Natural killer cell (primary cell): ENCODE measurements around the gene TEX11. TPM values are rescaled to one million over a fixed set of nuclear protein-coding genes. Genes with fewer than 3 reads are reported as not detected.

Experiments
- ATAC-seq, 3 donors: fragments of 150-1000 bp in 2 of 3; fragments of 200-7000 bp in 1 of 3; cut with Tn5 transposase; 1 replicate in 1 of 3; 2 replicates in 2 of 3; pipeline ENCODE4 v1.10.0; 2021; ENCODE audit warnings: mild to moderate bottlenecking in 2 of 3, moderate library complexity in 2 of 3
- DNase-seq, 2 donors: peaks; one replicate each; pipeline versions ENCODE4 v3.0.0 to v3.0.0-alpha.2; 2013 to 2021; ENCODE audit warnings: mixed read lengths in 1 of 2
- H3K27ac ChIP-seq: one replicate; pipeline ENCODE4 v1.5.1; 2013; ENCODE audit warnings: mild to moderate bottlenecking, low read length
- H3K27me3 ChIP-seq: one replicate; pipeline ENCODE4 v1.6.1; 2013; ENCODE audit warnings: low read length; ENCODE audit not compliant: control insufficient read depth, insufficient read depth
- H3K36me3 ChIP-seq: one replicate; pipeline ENCODE4 v1.6.1; 2013; ENCODE audit warnings: low read length; ENCODE audit not compliant: control insufficient read depth, insufficient read depth
- H3K4me1 ChIP-seq: one replicate; pipeline ENCODE4 v1.6.1; 2013; ENCODE audit warnings: low read length; ENCODE audit not compliant: control insufficient read depth, insufficient read depth
- H3K4me3 ChIP-seq: one replicate; pipeline ENCODE4 v1.5.1; 2013; ENCODE audit warnings: low read length
- H3K9me3 ChIP-seq: one replicate; pipeline ENCODE4 v1.6.1; 2013; ENCODE audit warnings: low read length; ENCODE audit not compliant: control insufficient read depth, insufficient read depth
- H3K27ac Mint-ChIP-seq, 2 donors: one replicate each; pipeline ENCODE4 v1.8.0; 2022; ENCODE audit warnings: mild to moderate bottlenecking in 2 of 2, mixed read lengths in 2 of 2, moderate library complexity in 1 of 2
- H3K27me3 Mint-ChIP-seq, 2 donors: one replicate each; pipeline ENCODE4 v1.8.0; 2022; ENCODE audit warnings: low read depth in 2 of 2, mixed read lengths in 2 of 2
- H3K36me3 Mint-ChIP-seq: one replicate; pipeline ENCODE4 v1.8.0; 2022; ENCODE audit warnings: mixed read lengths
- H3K4me1 Mint-ChIP-seq, 2 donors: one replicate each; pipeline ENCODE4 v1.8.0; 2022; ENCODE audit warnings: mixed read lengths in 2 of 2
- H3K4me3 Mint-ChIP-seq: one replicate; pipeline ENCODE4 v1.8.0; 2022; ENCODE audit warnings: mild to moderate bottlenecking, moderate library complexity, mixed read lengths
- H3K9me3 Mint-ChIP-seq, 2 donors: one replicate each; pipeline ENCODE4 v1.8.0; 2022; ENCODE audit warnings: mixed read lengths in 2 of 2
- CTCF ChIP-seq: fragments of 200-600 bp; IDR thresholded peaks from one replicate; pipeline ENCODE4 v1.8.0; 2022; ENCODE audit warnings: antibody characterized with exemption
- whole genome bisulfite sequencing: methylation state at CpG from one replicate; pipeline ENCODE4 v1.1.7; 2013; ENCODE audit warnings: missing lambda C conversion rate; ENCODE audit not compliant: insufficient coverage; 5-methylcytosine and 5-hydroxymethylcytosine counted together
- intact Hi-C: fragments of 100-400 bp; cut with micrococcal nuclease; formaldehyde crosslinking; loops from one replicate; pipeline ENCODE4 v1.14.2; 2022
- total RNA-seq, 4 donors: library from RNA; stranded (reverse); fragments of 120-200 nt in 1 of 4; gene quantifications; one replicate each; pipeline versions ENCODE4 v1.2.3 to v1.2.4, GENCODE V29; 2013 to 2022

The TEX11 gene
- total RNA-seq, 3 donors from 2014 or later (not counting 1 experiment from before 2014, with no cell fraction given): not detected

- TF ChIP-seq CTCF: no peak
- Histone ChIP-seq H3K9me3 (no peaks in the 10 kb centered on the region), H3K36me3 (peaks cover 7% of the 10 kb centered on the region), H3K4me3 (no peak overlapping the region), H3K27me3 (no peaks in the 10 kb centered on the region), H3K27ac (no peak overlapping the region), H3K4me1 (no peaks in the 10 kb centered on the region)
- no peaks in the 10 kb centered on the region for H3K36me3 Mint-ChIP-seq
- DNase-seq: no peak
- peaks cover 0 to 5% of the 10 kb centered on the region in 2 donors for H3K4me1 Mint-ChIP-seq
- H3K4me3 Mint-ChIP-seq: no peak overlapping the region
- WGBS: 78% methylated on average over 5 of the region's 6 CpGs
- intact Hi-C loops: no loop called here
- ATAC-seq: no peak
- H3K9me3 Mint-ChIP-seq: no peaks in the 10 kb centered on the region
- no peak overlapping the region for H3K27ac Mint-ChIP-seq
- no peaks in the 10 kb centered on the region for H3K27me3 Mint-ChIP-seq
Measured at GRCh38 chrX:70479922-70480659, 428.4 kb downstream of the TEX11 start.

GRCh38 chrX:70479247-70479921, 429.1 kb downstream of the TEX11 start:
- Mint-ChIP-seq H3K9me3 (no peaks in the 10 kb centered on the region), H3K36me3 (no peaks in the 10 kb centered on the region), H3K4me1 (peaks cover 0 to 5% of the 10 kb centered on the region in 2 donors), H3K27ac (no peak overlapping the region), H3K4me3 (no peak overlapping the region), H3K27me3 (no peaks in the 10 kb centered on the region)
- intact Hi-C loops: no loop called here
- H3K4me3 ChIP-seq: no peak overlapping the region
- no peak for TF ChIP-seq CTCF
- ATAC-seq: no peak
- H3K4me1 ChIP-seq: no peaks in the 10 kb centered on the region
- H3K27me3 ChIP-seq: no peaks in the 10 kb centered on the region
- no CpG with 5 or more reads among the region's 4 CpGs for WGBS
- DNase-seq: no peak
- H3K9me3 ChIP-seq: no peaks in the 10 kb centered on the region
- peaks cover 4% of the 10 kb centered on the region for H3K36me3 ChIP-seq
- no peak overlapping the region for H3K27ac ChIP-seq

Other genes with a start within 250 kb of the TEX11 start
- gene SLC7A3, start 22.4 kb upstream of the TEX11 start, total RNA-seq: not detected
- 10 to 100 TPM; 36.0 to 40.1 (median 38.6) TPM for gene SNX12, start 159.6 kb upstream of the TEX11 start, total RNA-seq
- 10 to 100 TPM; 47.3 to 57.2 (median 51.2) TPM for gene FOXO4, start 187.1 kb upstream of the TEX11 start, total RNA-seq
- gene CXorf65, start 198.0 kb upstream of the TEX11 start, total RNA-seq: 100 to 1,000 TPM in 1 of 3 donors, 10 to 100 TPM in 2; 55.8 to 117 (median 92.8) TPM
- gene IL2RG, start 202.9 kb upstream of the TEX11 start, total RNA-seq: 100 to 1,000 TPM; 506 to 577 (median 550) TPM
- 100 to 1,000 TPM; 111 to 156 (median 115) TPM for gene MED12, start 209.9 kb upstream of the TEX11 start, total RNA-seq
- gene NLGN3, start 236.1 kb upstream of the TEX11 start, total RNA-seq: 1 to 10 TPM; 4.0 to 4.3 (median 4.0) TPM